MM.1S (cell line): ENCODE measurements around the gene RAVER2.

ENCODE experiments used
- EZH2 ChIP-seq: fragments of 300-600 bp; sonication (generic); optimal IDR thresholded peaks from 2 replicates; pipeline ENCODE3; 2017; ENCODE audit warnings: low read depth, mild to moderate bottlenecking, antibody characterized with exemption, low read length, mixed read lengths
- TF ChIP-seq, protein P1 (sequence below): fragments of 300-600 bp; sonication (generic); IDR thresholded peaks from 2 replicates; pipeline ENCODE4 v1.5.1; 2016; ENCODE audit warnings: antibody characterized with exemption, low read length, mixed read lengths

- TF ChIP-seq, protein P1, sequence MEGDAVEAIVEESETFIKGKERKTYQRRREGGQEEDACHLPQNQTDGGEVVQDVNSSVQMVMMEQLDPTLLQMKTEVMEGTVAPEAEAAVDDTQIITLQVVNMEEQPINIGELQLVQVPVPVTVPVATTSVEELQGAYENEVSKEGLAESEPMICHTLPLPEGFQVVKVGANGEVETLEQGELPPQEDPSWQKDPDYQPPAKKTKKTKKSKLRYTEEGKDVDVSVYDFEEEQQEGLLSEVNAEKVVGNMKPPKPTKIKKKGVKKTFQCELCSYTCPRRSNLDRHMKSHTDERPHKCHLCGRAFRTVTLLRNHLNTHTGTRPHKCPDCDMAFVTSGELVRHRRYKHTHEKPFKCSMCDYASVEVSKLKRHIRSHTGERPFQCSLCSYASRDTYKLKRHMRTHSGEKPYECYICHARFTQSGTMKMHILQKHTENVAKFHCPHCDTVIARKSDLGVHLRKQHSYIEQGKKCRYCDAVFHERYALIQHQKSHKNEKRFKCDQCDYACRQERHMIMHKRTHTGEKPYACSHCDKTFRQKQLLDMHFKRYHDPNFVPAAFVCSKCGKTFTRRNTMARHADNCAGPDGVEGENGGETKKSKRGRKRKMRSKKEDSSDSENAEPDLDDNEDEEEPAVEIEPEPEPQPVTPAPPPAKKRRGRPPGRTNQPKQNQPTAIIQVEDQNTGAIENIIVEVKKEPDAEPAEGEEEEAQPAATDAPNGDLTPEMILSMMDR: no peak
- no peak for TF ChIP-seq EZH2
Measured at GRCh38 chr1:64798872-64799271, 54.0 kb downstream of the RAVER2 start.
